T-helper 2 cell (primary cell): Measurements from ENCODE around the gene PDP2.
"Not testable (repeated sequence)": the region's sequence is repeated elsewhere in the genome, so short reads cannot be mapped to it uniquely, and the experiment has no call there.

Experiments used
- DNase-seq, 5 experiments: peaks; one replicate each; pipeline versions ENCODE4 v3.0.0 to v3.0.0-alpha.2; 2012 to 2022

Gene PDP2

GRCh38 chr16:66886914-66887313 lies 6.6 kb downstream of the PDP2 start:
- no peak for DNase-seq

DNA sequence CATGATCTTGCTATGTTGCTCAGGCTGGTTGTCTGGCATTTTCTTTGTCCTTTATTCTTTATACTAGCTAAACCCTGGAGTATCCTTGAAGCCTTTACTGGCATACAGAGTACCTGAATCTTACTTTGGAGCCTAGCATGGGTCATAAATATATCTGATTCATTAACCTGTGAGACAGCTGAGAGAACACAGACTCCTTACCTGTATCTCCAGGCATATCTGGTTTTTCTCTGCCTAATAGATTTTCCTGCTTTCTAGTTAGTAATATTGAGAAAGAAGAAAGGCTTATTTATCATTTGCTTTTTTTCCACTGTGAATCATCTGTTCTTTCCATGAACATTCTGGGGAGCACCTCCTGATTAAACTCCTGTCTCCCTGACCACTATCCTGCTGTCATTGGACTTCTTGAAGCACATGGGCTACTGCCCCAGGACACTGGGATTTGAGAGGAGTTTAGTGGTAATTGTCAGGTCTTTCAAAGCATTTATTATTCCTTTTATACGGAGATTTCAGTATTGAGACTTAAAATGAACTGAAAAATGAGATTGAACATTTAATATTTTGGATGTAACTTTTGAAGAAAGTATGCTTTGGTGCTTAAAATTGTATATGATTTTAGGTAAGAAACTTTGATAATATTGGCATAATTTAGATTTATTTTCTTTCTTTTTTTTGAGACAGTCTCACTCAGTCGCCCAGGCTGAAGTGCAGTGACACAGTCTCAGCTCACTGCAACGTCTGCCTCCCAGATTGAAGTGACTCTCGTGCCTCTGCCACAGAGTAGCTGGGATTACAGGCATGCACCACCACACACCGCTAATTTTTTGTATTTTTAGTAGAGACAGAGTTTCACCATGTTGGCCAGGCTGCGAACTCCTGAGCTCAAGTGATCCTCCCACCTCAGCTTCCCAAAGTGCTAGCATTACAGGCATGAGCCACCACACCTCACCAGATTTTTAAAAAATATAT lies 8.6 kb downstream of the PDP2 start:
- DNase-seq: no peak

DNA sequence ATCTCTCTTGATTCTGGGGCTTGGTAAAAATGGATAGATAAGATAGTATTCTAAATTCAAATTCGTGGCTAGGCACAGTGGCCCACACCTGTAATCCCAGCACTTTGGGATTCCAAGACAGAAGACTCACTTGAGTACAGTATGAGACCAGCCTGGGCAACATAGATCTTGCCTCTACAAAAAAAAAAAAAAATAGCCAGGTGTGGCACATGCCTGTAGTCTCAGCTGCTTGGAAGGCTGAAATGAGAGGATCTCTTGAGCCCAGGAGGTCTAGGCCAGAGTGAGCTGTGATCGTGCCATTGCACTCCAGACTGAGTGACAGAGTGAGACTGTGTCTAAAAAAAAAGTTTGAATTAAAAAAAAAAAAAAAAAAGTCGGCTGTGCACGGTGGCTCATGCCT lies 9.3 kb downstream of the PDP2 start:
- no peak for DNase-seq

GRCh38 chr16:66890799-66891198 lies 10.5 kb downstream of the PDP2 start:
- DNase-seq: no peak

DNA sequence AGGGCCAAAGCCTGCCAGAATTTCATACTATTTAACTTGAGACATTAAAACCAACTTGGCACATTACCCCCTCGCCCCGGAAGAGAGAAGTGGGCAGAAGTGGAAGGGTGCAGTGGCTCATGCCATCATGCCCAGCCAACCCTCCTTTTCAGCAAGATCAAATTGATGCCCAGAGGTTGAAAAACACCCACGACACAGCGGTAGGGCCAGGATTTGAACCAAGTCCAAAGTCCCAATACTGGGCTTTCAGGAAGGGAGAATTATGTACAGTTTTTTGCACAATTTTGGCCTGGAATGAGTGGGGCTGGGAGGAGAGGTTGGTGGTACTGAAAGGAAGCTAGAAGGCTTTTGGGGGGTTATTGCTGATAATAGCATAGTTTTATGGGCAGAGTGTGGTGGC lies 11.0 kb downstream of the PDP2 start:
- DNase-seq: no peak

DNA sequence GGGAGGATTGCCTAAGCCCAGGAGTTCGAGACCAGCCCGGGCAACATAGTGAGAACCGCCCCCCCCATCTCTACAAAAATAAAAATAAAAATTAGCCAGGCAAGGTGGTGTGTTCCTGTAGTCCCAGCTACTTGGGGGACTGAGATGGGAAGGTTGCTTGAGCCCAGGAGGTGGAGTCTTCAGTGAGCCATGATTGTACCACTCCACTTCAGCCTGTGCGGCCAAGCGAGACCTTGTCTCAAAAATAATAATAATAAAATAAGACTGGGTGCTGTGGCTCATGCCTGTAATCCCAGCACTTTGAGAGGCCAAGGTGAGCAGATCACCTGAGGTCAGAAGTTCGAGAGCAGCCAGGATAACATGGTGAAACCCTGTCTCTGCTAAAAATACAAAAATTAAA lies 11.5 kb downstream of the PDP2 start:
- no peak for DNase-seq

DNA sequence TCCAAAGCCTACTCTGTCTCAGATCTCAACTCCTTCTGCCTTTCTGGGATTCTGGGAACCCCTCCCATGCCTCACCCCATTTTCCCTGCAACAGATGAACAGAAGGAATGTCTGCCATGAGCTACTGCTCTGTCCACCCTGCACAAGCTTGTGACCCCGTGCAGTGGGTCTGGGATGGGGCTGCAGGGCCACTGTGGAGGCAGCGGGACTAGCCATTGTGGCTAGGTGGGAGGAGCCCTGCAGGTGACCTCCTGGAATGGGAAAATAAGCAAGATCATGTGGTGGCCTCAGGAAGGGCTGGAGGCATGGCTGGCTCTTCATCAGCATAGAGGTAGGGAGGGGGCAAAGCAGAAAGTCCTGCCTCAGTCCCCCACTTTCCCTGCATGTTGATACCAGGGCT lies 13.7 kb downstream of the PDP2 start:
- no peak for DNase-seq

DNA sequence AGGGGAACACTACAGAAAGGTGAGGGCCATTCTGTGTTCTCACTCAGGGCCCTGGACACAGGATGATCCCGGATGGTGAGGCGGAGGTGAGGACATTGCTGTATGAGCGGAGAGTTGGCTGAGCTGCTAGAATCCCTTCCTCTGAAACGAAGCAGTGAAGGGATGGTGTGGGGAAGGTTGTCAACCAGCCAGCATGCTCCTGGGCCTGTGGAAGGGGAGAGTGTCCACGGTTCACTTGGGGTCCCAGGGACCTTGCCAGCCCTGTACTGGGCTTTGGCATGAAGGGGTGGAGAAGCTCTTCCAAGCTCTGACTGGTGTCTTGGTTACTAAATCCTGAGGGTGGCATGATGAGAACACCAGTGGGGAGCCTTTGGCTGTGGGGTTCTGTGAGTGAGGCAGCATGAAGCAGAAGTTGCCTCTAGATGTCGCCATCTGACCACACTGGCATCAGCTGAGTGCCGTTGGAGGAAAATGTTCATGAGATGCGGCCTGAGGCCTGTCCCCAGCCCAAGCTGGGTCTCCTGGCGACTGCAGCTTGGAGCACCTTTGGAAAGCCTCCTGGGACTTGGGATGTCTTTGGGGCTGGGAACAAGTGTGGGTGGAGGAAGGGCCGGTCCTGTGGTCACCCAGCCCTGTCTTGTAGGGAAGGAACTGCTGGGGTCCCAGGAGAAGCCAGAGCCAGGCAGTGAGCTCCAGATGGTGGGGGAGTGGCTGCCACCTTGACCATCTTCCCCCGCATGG lies 14.8 kb downstream of the PDP2 start:
- DNase-seq: peak in 4 of 5 experiments; percentile 20 to 76 (median 23)

- no peak for DNase-seq
Observed at GRCh38 chr16:66895689-66895979, 15.3 kb downstream of the PDP2 start.

DNA sequence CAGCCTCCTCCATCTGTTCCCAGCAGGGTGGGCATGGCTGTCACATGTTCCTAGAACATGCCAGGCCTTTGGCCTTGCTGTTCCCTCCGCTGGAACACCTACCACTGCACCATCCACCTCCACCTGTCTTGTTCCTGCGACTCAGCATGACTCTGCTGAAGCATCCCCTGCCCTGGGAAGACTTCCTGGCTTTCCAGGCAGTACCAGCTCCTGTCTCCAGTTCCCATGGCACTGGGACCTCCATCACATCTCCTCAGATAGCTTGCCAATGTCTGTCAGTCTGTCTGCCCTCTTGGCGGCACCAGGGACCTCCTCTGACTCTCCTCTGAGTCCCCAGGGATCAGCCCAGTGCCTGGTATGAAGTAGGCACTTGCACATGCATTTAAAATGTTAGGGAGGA lies 15.7 kb downstream of the PDP2 start:
- DNase-seq: no peak

GRCh38 chr16:66896682-66897081 lies 16.4 kb downstream of the PDP2 start:
- not testable (repeated sequence) for DNase-seq

GRCh38 chr16:66898207-66898606 lies 17.9 kb downstream of the PDP2 start:
- DNase-seq: no peak

DNA sequence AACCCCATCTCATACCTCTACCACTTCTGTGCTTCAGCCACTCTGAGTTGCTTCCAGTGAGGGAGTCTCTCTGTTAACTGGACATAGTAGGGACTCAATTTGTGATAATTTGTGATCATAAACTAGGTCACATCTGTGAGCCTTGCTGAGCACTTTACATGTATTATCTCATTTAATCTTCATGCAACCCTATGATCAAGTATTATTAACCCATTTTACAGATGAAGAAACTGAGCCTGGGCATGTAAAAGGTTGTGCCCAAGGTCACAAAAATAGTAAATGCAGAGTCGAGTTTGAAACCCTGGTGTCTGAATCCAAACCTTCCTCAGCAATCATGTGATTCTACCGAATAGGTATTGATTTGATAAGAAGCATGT lies 18.6 kb downstream of the PDP2 start:
- no peak for DNase-seq

DNA sequence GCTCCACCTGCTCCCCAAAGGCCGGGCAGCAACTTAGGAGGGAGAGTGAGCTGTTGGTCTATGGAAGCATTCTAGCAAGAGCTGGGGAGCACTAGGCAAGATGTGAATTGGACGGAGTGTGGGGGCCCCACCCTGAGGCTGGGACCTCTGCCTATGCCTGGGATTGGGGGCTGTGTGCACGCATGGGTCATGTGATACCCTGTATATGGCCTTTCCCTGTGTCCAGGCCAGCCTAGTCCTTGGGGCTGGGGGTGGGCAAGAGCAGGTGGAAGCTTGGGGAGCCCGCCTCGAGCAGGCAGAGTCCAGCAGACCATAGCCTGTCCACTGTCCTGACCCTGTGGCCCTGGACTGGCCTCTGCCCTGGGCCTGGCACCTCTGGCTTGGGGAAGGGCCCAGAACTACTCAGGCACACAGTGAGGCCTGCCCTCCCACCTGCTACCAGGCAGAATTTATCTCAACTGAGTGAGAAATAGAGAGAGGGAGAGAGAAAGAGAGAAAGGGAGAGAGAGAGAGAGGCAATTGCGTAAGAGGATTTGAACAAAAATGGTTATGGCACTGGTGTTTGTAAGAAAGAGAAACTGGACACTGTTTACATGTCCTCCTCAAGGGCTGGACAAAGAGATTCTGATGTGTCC lies 19.1 kb downstream of the PDP2 start:
- DNase-seq: no peak

GRCh38 chr16:66899945-66900710 lies 19.8 kb downstream of the PDP2 start:
- no peak for DNase-seq

DNA sequence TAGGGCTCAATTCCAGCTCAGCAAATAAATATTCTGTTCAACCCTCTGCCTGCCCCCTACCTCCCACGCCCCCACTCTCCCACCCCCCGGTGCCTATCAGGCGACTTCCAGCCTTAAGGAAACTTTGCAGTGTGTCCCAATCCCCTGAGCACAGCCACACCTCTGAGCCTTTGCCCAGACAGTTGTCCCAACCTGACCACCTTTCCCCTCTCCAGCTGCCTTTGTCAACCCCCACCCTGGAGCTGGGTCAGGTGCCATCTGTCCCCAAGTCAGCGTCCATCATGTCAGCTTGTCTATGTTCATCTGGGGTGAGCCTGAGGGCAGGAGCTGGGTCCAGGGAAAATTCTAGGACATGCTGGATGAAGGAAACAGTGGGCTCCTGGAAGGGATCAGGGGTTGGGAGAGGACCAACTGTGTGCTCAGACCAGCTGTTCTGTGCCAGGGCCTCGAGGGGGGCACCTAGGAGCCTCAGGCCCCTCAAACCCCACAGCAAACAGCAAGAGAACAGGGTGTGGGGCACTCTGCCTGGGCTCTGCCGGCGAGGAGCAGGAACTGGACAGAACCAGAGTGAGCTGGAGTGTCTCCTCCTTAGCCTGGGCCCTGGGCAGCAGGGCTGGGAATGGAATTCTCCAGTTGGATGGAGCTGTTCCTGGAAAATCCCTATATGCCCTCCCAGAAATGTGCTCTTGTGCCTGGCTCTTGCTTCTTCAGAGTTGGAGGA lies 20.6 kb downstream of the PDP2 start:
- DNase-seq: no peak

- DNase-seq: no peak
Observed at GRCh38 chr16:66901626-66902025, 21.3 kb downstream of the PDP2 start.

DNA sequence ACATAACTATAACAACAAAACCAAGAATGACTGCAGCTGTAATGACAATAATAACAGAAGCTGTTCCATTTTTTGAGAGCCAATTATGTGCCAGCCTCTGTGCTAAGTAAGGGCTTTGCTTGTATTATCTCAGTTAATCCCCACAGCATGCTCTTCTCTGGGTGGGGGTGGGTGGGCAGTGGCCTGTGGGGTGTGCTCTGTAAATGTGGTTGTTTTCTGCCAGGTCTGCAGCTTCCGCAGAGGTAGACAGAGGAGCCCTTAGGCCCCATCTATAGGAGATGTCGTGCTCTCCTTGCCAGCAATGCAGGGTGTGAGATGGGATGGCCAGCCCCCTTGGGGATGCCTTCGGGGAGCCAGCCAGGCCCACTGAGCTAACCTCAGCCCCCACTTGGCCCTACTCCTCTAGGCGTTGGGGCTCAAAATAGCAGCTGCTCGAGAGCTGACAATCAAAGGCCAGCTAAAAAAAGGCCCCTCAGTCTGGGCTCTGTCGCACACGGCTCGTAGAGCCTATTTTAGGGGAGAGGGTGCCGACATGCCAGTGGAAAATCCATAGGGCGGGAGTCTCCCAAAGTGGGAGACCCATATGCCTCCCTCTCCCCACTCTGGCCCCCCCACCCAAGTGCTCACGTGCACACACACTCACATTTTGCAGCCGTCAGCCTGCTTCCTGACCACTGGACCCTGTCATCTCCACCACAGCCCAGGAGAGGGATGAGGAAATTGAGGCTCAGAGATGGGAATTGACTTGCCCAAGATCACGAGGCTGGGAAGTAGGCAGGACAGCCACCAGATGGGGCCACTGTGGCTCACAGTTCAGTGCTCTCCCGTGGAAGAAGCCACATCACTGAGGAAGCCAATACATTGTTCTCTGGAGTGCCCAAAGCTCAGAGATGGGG lies 22.6 kb downstream of the PDP2 start:
- no peak for DNase-seq

GRCh38 chr16:66903544-66904427 lies 23.5 kb downstream of the PDP2 start:
- DNase-seq: no peak

DNA sequence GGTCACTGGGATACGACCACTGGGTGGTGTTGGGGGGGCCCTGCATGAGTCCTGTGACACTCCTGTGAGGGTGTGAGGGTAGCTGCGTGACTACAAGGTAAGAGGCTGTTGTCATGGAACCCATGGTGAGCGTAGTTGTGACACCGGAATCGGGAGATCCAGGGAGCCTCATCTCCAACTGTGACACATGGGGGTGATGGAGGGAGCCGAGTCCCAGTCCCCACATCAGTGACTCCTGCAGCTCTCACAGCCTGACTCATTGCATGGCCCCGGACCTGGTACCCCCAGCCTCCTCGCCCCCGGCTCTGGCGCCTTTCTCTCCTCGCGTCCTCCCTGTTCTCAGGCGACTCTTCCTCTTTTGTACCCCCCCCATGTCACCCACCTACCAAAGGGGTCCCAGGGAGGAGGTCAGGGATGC lies 24.1 kb downstream of the PDP2 start:
- no peak for DNase-seq
